Spinal cord (tissue), 10 donors: ENCODE measurements around the gene CTU1. TPM values are rescaled to one million over a fixed set of nuclear protein-coding genes. Genes with fewer than 3 reads are reported as not detected.

ENCODE experiments used
- DNase-seq, 6 donors: peaks; one replicate each; pipeline versions ENCODE4 v3.0.0 to v3.0.0-alpha.2; 2013 to 2015; ENCODE audit warnings: low spot score in 6 of 6, low read depth in 4 of 6
- H3K27ac ChIP-seq: one replicate; pipeline ENCODE4 v1.5.1; 2013; ENCODE audit warnings: low read depth, low read length, control low read depth
- H3K27me3 ChIP-seq: one replicate; pipeline ENCODE4 v1.6.1; 2013; ENCODE audit warnings: low read length; ENCODE audit not compliant: control insufficient read depth, insufficient read depth
- H3K36me3 ChIP-seq: one replicate; pipeline ENCODE4 v1.6.1; 2013; ENCODE audit warnings: low read length; ENCODE audit not compliant: control insufficient read depth, insufficient read depth
- H3K4me1 ChIP-seq: one replicate; pipeline ENCODE4 v1.6.1; 2013; ENCODE audit warnings: low read length; ENCODE audit not compliant: control insufficient read depth, insufficient read depth
- H3K4me3 ChIP-seq: one replicate; pipeline ENCODE4 v1.5.1; 2013; ENCODE audit warnings: low read depth, low read length, control low read depth
- H3K9me3 ChIP-seq: one replicate; pipeline ENCODE4 v1.6.1; 2013; ENCODE audit warnings: low read length; ENCODE audit not compliant: control insufficient read depth, insufficient read depth
- WGBS: methylation state at CpG from one replicate; pipeline ENCODE4 v1.1.5; 2013; ENCODE audit warnings: missing lambda C conversion rate; ENCODE audit not compliant: insufficient coverage; 5-methylcytosine and 5-hydroxymethylcytosine counted together
- polyA plus RNA-seq, 2 donors: library from polyadenylated mRNA; unstranded; fragments of 120-200 nt; gene quantifications; one replicate each; pipeline ENCODE4 v1.2.1, GENCODE V29; 2013; ENCODE audit not compliant: insufficient read length in 2 of 2
- total RNA-seq, 2 donors: library from RNA; depleted of rRNA in 1 of 2; stranded (reverse); fragments of 120-200 nt in 1 of 2; fragments of >200 nt in 1 of 2; gene quantifications; one replicate each; pipeline versions ENCODE4 v1.2.3 to v1.2.4, GENCODE V29; 2013 to 2014
- donor health status: healthy.

Gene CTU1
- total and polyA plus RNA-seq, 4 donors = 1.8 to 6.4 (median 5.0) TPM

DNA sequence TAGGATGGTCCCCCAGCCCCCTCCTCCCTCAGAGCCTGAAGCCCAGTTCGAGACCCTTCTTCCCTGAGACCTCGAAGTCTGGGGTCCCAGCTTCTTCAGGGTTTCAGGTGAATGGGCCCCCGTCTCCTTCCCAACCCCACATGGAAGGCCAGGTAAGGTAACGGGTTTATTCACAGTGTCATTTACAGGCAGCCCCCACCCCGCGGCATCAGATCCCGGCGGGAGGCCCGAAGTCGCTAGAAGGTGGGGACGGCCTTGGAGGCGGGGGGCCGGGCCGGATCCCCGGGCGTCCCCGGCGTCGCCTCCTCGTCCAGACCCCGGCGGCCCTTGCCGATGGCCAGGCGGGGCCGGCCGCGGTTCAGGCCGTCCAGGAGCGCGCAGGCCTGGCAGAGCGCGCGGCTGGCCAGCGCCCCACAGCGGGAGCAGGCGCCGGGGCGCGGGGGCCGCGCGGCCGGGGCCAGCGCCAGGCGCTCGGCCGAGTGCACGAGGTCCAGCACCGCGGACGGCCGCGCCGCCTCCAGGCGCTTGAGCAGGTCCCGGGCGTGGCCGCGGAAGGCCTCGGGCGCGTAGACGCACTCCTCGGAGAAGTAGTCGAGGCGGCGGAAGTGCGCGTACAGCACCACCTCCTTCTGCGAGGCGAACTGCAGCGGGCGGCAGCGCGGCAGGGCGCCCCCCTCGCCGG lies 9.7 kb downstream of the CTU1 start:
- Histone ChIP-seq H3K27me3 (no peaks in the 10 kb centered on the region), H3K4me1 (peaks cover 31% of the 10 kb centered on the region), H3K27ac (no peak overlapping the region), H3K4me3 (no peak overlapping the region), H3K9me3 (no peaks in the 10 kb centered on the region), H3K36me3 (peaks cover 44% of the 10 kb centered on the region)
- DNase-seq = peak in 2 of 6 donors; percentile 21 to 51
- WGBS = 39% methylated on average over 78 of the region's 78 CpGs

DNA sequence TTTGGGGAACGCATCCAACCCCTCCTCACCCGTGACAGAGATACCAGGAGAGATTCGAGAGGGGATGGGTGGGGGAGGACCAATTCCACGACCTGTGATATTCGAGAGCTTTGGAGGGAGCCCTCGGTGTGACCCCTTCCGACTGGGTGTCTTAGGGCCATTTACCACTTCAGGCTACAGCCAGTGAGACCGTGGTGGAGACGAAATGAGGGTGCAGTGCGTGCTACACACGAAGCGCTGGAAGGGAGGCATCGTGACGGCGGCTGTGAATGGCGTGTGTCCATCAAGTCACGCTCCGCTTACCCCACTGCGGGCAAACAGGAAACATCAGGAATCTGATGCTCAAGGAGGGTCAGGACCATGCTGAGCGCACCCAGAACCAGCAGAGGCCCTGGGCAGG lies 10.4 kb downstream of the CTU1 start:
- H3K4me1 ChIP-seq = peaks cover 32% of the 10 kb centered on the region
- no peak for DNase-seq
- peaks cover 44% of the 10 kb centered on the region for H3K36me3 ChIP-seq
- no peak overlapping the region for H3K4me3 ChIP-seq
- no peaks in the 10 kb centered on the region for H3K27me3 ChIP-seq
- H3K27ac ChIP-seq = no peak overlapping the region
- H3K9me3 ChIP-seq = no peaks in the 10 kb centered on the region
- WGBS = 88% methylated on average over 18 of the region's 20 CpGs

DNA sequence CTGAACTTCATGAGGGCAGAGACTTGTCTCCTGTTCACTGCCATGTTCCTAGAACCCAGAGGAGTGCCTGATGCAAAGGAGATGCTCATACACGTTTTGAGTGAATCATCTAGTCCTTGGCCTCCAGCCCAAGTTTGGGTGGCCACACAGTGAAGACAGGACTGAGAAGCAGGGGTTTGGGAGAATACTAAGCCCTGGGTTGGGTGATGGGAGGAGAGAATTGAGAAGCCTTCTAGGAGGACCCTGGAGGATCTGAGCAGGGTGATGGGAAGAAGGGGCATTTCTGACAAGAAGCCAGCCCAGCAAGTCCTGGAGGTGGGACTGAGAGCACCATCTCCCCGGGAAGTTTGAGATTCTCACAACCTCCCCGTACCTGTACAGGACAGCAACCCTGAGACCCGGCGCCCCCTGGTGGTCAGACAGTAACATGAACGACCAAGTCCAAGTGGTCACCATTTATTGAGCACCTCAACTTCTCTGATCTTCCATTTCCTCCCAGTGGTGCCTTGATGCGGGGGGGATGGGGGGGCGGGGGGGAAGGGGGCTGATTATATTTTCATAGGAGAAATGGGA lies 11.0 kb downstream of the CTU1 start:
- 24% methylated on average over 3 of the region's 8 CpGs for WGBS
- H3K27ac ChIP-seq = no peak overlapping the region
- no peaks in the 10 kb centered on the region for H3K27me3 ChIP-seq
- H3K4me3 ChIP-seq = no peak overlapping the region
- H3K36me3 ChIP-seq = peaks cover 38% of the 10 kb centered on the region
- no peaks in the 10 kb centered on the region for H3K9me3 ChIP-seq
- peak in 2 of 6 donors; percentile 44 to 63 for DNase-seq
- peaks cover 32% of the 10 kb centered on the region for H3K4me1 ChIP-seq

DNA sequence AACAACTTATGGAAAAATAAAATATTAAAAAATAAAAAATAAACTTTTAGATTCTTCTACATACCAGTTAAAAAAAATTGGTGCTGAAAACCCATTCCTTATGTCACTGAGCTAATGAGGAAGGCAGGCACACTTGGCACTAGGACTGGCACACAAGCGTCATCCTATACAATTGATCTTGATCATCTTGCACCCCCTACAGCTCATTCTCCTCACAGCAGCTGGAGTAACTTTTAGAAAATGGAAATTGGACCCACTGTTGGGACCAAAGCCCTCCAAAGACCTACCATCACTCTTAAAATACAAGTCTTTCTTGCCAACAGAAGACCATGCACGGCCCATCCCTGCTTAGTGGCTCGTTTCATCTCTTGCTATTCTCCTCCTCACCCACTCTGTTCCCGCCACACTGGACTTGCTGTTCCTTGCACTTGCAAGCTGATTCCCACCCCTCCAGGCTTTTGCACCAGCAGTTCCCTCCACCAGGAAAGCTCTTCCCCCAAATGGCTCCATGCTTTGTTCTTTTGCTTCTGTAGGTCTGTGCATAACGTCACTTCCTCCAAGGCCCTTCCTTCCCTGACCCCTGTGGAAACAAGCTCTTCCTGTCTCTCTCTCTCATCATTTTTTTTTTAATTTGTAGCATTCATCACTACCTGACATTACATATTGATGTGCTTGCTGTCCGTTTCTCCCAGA lies 11.6 kb downstream of the CTU1 start:
- Histone ChIP-seq H3K36me3 (peaks cover 33% of the 10 kb centered on the region), H3K9me3 (no peaks in the 10 kb centered on the region), H3K27me3 (no peaks in the 10 kb centered on the region), H3K4me3 (no peak overlapping the region), H3K27ac (no peak overlapping the region), H3K4me1 (peaks cover 32% of the 10 kb centered on the region)
- WGBS = 92% methylated on average over 6 of the region's 6 CpGs
- DNase-seq = peak in 1 of 6 donors; percentile 17

DNA sequence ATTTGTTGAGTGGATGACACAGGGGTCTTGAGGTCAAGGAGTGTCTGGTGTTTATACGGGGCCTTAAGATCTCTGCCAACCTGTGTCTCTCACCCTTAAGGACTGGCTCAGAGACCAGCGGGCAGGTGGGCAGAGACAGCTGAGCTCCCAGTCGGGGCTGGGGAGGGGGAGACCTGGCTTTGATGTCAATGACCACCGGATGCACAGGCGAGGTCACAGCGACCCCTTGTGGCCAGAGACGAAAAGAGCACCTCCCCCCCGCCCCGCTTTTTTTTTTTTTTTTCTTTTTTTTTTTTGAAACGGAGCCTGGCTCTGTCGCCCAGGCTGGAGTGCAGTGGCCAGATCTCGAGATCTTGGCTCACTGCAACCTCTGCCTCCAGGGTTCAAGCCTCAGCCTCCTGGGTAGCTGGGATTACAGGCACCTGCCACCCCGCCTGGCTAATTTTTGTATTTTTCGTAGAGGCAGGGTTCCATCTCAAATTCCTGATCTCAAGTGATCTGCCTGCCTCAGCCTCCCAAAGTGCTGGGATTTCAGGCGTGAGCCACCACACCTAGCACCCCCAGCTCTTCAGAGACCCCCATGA lies 13.4 kb downstream of the CTU1 start:
- no peak overlapping the region for H3K27ac ChIP-seq
- peaks cover 22% of the 10 kb centered on the region for H3K36me3 ChIP-seq
- H3K27me3 ChIP-seq = no peaks in the 10 kb centered on the region
- peak in 2 of 6 donors; percentile 39 to 50 for DNase-seq
- 31% methylated on average over 10 of the region's 15 CpGs for WGBS
- no peaks in the 10 kb centered on the region for H3K9me3 ChIP-seq
- H3K4me3 ChIP-seq = no peak overlapping the region
- H3K4me1 ChIP-seq = peaks cover 29% of the 10 kb centered on the region

DNA sequence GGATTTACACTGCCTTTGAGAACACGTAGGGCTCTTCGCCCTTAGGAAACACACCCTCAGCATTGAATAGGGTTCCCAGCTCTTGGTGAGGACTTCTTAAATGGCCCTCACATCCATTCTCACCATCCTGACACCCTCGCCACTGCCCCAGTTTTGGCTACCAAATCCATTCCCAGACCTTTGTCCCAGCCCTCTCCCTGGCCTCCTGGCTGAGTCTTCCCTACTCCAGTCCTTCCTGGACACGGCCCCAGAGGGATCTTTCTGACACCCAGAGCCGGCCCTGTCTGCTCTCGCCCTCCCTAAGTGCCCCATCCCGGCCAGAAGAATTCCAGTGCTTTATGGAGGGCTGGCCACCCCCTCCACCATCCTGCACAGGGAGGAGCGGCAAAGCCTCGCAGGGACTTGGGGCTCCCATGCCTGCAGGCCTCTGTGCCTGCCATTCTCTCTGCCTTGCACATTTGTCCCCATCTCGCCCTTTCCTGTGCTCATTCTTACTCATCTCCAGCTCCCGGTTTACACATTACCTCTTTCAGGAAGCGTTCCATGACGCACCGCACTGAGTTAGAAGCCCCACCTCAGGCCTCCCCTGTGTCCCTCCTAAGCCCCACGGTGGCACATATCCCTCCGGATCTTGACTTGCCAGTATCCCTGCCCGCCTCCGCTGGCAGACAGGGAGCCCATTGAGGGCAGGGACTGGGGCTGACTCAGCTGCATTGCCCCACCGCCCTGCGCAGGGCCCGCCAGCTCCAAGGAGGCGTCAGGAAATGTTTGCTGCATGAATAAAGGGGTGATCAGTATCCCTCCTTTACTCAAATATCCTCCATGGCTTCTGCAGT lies 14.5 kb downstream of the CTU1 start:
- peaks cover 21% of the 10 kb centered on the region for H3K4me1 ChIP-seq
- no peaks in the 10 kb centered on the region for H3K9me3 ChIP-seq
- 67% methylated on average over 15 of the region's 22 CpGs for WGBS
- H3K36me3 ChIP-seq = peaks cover 14% of the 10 kb centered on the region
- no peak for DNase-seq
- H3K27ac ChIP-seq = no peak overlapping the region
- no peak overlapping the region for H3K4me3 ChIP-seq
- H3K27me3 ChIP-seq = no peaks in the 10 kb centered on the region

DNA sequence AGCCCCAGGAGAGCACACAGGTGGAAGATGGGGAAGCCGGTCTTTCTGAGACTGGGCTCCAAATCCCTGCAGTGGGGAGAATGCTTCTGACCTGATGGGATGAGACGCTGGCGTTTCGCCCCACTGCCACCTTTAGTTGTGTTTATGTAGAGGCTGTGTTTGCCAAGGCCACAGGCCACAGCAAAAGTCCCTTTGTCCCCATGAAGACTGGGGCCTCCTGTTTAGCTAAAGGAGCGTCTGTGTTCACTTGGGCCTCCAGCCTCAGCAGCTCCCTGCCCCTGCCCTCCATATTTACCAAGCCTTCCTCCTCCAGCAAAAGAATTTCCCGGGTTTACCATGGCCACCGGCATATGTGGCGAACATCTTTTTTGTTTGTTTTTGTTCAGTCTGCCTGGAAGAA lies 15.1 kb downstream of the CTU1 start:
- H3K36me3 ChIP-seq = peaks cover 10% of the 10 kb centered on the region
- no peaks in the 10 kb centered on the region for H3K9me3 ChIP-seq
- H3K4me1 ChIP-seq = peaks cover 18% of the 10 kb centered on the region
- WGBS = 40% methylated on average over 1 of the region's 8 CpGs
- DNase-seq = no peak
- no peaks in the 10 kb centered on the region for H3K27me3 ChIP-seq
- no peak overlapping the region for H3K4me3 ChIP-seq
- no peak overlapping the region for H3K27ac ChIP-seq

DNA sequence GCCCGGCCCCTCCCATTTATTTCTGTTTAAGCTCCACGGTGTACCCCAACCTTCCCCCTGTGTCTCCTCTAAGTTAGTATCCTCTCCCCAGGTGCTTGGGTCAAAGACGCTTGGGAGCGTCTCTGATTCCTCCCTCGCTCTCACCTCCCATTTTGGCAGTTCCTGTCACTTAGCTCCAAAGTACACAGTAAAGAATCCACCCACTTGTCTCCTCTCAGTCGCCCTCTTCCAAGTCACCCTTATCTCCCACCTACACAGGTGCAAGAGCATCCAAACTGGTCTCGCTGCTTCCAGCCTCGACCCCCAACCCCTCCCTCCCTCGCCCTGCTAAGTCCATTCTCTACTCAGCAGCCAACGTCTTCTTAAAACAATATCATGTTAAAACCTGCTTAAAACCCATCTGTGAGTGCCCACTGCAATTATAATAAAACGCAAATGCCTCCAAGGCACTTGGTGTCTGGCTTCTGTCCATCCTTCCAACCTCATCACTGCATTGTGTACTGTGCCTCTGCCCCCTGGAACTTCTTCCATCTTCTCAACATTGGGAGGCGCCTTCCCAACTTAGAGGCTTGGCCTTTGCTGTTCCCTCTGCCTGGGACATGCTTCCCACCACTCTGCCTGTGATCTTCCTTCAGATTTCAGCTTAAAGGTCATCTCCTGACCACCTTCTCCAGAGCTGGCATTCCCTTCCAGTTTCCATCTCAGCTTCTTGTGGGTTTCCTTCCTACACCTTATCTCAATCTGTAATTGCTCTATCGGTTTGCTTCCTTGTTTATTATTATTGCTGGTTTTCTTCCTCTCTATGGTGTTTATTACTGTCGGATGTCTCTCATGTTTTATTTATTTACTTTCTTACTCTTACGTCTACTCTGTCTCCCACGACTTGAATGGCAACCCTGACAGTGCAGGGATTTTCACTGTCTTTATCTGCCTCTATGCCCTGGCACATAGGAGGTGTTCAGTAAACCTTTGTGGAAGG lies 16.0 kb downstream of the CTU1 start:
- DNase-seq = no peak
- 60% methylated on average over 11 of the region's 16 CpGs for WGBS
- no peak overlapping the region for H3K27ac ChIP-seq

More for the DNA sequence above, 16.0 kb downstream of the CTU1 start:
- no peak overlapping the region for H3K4me3 ChIP-seq
- H3K27me3 ChIP-seq = no peaks in the 10 kb centered on the region
- H3K4me1 ChIP-seq = peaks cover 14% of the 10 kb centered on the region
- H3K36me3 ChIP-seq = peaks cover 6% of the 10 kb centered on the region
- no peaks in the 10 kb centered on the region for H3K9me3 ChIP-seq
